CD1c-positive myeloid dendritic cell (primary cell): Measurements from ENCODE around the gene SPOCK1.

Source experiments
- DNase-seq: peaks from one replicate; pipeline ENCODE4 v3.0.0-alpha.2; 2016; ENCODE audit errors: extremely low spot score

SPOCK1 gene

DNA sequence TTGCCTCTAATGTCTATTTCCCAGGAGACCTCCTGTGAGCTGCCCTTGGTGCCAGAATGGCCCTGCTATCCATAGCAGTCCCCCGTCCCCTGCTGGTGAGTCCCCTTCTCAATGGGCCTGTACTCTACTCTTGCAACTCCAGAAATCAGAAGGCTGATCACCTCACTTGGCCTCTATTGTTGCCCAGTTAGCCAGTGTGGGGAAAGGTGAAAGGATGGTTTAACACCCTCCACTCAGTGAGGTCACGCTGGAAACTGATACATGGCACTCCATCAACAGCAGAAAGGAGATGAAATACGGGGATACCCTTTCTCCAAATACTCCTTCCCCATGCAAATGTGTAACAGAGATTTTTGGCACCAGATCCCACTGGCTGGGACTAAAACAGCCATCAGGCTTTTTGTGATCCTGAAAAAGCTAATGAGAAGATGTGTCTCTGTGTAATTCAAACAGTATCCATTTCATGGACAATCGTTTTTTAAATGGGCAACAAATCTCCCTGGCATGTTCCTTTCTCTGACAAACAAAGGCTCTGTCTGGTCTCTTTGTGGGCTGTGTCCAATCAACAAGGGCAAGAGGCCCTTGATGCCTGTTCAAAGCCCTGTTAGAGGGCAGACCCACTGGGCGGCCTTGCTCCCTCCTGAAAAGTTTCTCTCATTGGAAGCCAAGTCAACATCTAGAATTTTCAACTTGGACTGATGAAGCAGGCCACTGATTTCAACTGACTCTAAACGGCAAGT lies 343.7 kb downstream of the SPOCK1 start:
- DNase-seq, result no peak

DNA sequence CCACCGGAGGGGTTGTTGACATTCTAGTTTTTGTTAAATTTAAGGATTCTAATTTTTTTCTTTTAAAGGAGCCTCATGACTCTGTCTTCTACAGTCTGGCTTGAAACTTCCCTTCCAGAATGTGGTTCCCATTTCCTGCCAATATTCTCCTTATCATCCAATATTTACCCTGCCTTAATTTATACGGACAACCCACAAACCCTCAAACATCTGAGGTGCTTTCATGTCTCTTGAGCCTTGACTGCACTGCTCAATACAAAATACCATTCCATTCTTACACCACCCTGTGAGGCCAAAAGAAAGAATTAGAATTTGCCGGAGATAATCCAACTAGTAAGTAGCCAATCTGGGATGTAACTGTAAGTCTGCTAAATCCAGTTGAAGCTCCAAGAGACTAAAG lies 346.5 kb downstream of the SPOCK1 start:
- no peak for DNase-seq

DNA sequence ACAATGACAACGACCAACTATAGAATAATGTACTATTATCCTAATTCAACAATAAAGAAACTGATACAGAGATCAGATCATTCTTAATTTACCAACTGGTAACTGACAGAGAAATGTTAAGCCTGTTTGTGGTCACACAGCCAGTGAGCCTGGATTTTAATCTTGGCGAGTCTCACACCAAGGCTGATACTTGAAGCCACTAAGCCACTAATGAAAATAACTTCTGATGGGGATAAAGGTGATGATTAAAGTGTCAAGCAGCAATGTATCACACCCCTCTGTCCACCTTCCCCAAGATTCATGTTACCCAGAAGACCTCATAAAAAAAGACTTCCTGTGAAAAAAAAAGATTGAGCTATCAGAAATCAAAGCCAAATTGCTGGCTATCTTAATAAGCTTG lies 350.5 kb downstream of the SPOCK1 start:
- no peak for DNase-seq

DNA sequence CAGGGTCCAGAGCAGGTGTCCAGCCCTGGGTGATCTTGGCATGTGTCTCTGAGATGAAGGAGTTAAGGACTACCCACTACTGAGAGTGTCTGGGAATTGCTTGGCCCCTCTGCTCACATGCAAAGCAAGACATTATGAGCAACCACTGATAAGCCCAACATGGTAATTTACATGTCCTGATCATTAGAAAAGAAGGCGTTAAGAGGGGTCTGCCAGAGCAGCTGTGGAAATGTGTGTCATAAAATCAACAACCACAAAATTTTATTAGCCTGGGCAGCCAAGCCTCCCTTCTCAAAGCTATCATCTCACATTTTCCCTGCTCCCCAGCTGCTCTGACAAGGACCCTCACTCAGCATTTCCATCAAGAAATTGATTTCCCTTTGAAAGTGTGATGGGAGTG lies 351.0 kb downstream of the SPOCK1 start:
- DNase-seq, result no peak

DNA sequence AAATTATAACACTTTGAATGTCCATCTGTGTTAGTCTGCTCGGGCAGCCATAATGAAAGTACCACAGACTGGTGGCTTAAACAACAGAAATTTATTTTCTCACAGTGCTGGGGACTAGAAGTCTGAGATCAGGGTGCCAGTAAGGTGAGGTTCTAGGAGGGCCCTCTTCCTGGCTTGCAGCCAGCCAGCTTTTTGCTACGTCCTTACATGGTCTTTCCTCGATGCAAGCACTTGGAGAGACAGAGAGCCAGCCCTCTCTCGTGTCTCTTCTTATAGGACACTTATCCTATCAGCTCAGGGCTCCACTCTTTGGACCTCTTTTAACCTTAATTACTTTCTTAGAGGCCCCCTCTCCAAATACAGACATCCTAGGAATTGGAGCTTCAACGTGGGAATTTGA lies 351.8 kb downstream of the SPOCK1 start:
- no peak for DNase-seq

DNA sequence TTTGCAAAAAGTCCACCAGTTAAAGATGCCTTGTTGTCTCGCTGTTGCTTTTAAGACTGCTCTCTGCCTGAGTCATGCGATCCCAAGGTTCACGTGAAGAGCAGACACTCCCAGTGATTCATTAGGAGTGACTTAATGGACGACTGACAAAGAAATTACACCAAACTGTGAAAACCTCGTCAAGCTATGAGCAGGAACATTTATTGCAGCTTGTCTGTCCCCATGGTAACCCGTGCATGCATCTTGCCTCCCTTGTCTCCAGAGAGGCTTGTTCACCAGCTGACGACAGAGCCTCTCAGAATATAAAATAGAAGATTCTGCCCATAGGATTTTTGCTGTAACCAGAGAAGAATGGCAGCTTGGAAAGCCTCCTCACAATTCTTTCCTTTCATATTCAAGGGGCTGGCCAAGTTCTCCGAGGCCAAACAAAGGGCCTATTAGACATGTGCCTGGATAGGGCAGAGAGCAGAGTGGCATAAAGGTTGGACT lies 352.7 kb downstream of the SPOCK1 start:
- no peak for DNase-seq

DNA sequence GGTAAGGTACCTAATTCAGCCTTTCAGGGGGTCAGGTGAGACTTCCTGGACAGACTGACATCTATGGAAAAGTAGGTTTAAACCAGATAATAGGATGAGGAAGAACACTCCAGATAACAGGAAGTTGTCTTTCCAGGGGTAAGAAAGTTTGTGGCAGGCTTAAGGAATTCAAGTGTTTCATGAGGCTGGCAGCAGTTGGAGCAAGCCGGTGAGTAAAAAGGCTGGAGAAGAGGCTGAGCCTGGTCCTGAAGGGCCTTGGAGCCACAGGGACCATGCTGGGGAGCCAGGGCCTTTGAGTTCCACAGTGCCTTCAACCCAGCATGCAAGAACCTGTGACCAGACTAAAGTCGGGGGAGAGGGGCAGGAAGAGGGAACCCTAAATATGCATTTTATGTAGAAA lies 353.4 kb downstream of the SPOCK1 start:
- no peak for DNase-seq

DNA sequence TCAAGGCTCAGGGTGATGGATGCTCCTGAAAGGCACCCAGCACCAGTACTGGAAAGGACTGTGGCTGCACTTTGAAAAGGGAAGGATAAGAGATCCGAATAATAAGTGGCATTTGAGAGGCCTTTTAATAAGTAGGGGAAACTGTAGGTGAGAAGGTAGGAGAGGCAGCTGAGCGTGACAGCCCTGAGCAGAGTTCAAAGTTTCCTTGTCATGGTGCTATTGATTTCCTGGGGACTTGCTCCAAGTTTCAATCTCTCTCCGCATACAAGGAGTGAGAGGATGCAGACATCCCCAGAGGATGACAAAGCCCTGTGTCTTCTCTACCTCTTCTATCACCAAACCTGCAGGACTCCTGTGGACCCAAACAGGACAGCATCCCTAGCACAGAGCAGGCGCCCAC lies 354.5 kb downstream of the SPOCK1 start:
- no peak for DNase-seq

DNA sequence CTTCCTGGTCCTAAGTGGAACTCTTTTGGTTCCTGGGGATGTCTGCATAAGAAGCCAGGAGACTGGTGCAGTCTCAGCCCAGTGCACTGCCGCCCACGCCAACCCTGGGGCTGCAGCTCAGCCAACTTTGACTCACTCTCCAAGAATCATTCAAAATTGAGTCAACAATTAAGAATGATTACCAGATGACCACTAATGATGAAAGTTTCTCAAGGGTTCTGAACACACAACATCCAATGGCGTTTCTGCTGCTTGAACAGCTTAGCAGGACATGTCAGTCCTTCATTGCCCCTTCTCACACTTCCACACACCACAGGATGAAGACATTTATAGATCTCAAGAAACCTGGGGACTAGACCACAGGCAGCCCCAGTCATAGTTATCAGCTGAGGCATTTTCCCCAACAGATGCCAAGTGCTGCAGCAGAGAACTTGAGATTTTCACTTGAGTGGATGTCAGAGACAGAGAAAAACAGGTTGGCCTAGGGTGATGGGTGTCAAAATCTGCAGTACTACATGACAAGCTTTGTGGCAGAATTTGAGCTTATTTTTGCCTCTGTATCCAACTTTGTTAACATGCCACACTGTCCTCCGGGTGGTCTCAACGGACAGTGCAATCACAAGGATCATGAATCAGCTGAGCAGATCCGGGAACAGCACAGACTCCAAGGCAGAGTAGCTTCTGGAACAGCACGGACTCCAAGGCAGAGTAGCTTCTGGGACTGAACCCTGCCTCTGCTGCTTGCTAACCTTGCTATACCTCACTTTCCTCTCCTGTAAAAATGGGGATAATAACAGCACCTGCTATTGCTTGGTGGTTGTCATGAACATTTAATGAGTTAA lies 356.1 kb downstream of the SPOCK1 start:
- DNase-seq, result no peak

DNA sequence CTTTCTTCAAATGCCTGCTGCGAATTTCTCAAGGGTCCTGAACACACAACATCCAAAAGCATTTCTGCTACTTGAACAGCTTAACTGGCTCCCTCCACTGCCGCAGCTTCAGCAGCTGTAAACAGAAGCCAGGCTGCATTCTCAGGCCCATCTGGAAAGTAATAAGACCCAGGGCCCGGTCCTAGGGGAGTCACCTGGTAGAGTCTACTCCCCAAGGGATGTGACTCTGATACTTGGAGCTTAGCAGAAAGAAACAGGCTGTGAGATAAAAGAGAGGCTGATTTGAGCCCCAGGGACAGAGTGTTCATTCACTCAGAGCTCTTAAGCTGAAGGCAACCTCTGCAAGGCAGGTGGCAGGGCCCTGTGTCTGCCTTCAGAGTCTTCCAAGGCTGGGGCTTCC lies 356.8 kb downstream of the SPOCK1 start:
- no peak for DNase-seq

DNA sequence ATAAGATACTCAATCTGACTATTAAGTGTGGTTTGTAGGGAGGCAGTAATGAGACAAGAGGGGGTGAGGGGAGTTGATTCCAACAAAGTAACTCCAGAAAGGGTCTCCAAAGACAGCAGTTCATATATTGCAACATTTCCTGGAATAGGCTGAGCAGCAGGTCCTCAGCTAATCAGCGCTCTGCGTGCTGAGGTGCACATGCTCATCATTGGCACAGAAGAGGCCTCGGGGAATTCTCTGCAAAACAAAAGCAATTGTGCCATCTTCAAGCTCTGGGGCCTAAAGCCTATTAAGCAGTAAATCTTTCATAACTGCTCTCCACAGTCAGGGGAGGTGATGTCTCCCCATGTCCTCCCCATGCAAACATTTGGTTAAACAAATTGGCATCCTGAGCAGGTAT lies 357.3 kb downstream of the SPOCK1 start:
- DNase-seq, result no peak

DNA sequence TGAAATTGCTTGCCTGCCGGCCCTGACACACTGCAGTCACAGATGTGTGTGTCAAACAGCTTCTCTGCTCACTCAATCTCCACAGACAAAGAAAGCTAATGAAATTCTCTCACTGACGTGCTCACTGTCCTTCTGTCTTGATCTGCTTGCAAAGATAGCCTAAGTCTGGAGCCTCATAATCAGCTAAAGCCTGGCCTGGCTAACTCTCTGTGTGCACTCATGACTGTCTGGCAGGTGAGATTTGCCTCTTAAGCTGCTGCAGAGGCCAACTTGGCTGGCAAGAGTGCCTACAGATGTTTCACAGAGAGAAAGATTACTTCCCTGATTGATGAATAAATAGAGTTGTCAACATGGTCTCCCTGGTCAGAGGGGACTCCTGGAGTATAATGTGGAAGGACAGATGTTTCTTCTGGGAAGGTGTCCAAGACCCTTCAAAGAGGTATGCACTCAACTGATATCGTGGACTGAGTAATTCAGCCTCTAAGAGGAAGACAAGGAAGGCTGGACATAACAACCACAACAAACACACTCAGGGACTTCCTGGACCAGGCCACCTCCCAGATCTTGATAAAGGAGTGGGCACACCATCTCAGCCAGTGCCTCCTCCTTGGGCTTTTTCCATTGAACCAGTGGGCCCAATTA lies 362.0 kb downstream of the SPOCK1 start:
- DNase-seq, result no peak

DNA sequence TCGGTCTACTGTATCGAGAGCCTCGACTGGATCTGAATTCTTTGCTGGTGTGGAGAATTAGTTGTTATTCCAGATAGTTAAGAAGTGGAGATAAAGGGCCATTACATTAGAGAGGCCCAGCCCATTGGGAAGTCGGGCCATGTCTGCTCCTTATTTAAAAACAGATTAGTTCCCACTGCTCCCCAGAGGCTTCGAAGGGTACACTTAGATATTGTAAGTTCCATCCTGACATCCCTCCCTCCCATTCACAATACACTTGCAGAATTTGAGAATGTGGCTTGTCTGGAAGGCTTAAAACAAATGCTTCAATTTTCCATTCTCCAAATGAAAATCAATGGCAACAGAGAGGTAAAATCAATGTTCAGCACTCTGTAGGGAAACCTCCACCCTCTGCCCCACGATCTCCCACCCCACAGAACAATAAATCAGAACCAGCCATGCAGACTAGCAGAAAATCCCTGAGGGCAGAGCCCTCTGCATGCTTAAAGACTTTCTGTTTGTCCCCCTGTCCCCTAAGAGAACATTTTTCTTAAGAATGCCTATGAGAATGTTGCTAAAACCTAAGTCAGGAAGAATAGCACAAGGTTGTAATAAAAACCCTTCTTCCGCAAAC lies 364.1 kb downstream of the SPOCK1 start:
- DNase-seq, result no peak

DNA sequence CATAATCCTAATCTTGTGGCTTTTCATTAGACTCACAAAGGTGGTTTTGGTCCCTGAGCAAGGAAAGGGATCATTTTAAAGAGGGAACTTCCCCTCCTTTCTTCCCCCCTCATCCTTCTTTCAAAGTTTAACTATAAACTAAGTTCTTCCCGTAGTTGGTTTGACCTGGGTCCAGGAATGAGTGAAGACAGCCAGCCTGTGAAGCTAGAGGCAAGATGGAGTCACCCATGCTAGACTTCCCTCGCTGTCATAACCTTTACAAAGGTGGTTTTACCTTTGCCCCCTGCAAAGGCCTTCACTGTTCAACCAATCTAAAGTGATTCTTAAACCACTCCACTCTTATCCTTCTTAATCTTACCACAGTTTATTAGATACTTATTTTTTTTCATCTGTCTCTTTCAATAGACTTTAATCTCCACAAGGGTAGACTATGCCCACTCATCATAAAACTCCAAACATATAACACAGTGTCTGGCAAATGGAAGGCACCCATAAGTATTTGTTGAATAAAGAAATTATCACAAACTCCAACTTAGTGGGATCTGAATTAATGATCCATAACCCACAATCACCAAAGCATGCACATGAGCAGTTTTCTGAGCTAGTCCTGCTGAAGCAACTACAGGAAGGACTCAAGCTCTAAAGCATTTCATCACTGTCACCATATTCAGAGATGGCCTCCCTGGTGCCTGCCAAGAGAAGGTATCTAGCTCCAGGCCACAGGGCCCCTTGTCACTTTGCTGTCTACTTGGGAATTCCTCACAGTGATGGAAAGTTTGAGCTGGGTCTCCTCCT lies 369.0 kb downstream of the SPOCK1 start:
- DNase-seq, result no peak

DNA sequence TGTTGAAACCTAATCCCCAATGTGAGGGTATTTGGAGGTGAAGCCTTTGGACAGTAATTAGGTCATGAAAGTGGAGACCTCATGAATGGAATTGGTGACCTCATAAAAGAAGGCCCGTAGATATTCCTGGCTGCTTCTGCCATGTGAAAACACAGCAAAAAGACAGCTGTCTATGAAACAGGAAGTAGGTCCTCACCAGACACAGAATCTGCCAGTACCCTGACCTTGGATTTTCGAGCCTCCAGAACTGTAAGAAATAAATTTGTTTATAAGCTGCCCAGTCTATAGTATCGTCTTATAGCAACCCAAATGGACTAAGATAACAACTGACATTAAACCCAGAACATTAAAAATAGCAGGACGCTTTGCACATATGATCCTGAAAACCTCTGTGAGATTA lies 371.1 kb downstream of the SPOCK1 start:
- no peak for DNase-seq

DNA sequence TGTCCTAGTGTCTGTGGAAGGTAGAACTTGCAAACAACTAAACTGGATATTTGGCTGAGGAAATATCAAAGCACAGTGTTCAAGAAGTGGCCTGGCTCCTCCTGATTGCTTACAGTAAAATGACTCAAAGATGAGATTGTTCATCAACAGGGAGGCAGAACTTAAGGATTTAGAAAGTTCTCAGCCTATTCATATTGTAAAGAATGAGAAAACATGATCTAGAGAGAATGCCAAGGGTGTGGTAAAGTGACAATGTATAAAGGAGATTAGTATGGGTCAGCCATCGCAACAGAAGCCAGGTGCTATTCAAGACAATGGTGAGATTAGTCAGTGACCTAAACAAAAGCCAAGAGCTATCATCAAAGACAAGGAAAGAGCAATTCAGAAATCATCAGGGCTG lies 372.3 kb downstream of the SPOCK1 start:
- DNase-seq, result no peak

DNA sequence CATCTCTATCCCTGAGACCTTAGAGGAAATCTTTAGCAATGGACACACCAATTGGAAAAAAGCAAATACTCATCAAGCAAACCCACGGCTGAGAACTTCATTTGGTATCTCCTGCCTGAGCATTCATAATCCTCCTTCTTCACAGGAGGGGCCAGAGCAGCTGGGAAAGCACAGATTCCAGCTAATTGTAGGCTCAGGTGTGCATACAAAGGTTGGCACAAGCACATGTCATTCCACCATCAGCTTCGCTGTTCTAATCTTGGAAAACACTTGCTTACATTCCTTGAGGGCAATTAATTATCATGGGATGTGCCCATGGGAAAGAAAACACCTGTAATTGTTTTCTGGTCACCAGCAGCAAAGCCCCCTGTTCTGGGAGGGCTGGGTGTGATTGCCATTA lies 376.6 kb downstream of the SPOCK1 start:
- DNase-seq, result no peak

DNA sequence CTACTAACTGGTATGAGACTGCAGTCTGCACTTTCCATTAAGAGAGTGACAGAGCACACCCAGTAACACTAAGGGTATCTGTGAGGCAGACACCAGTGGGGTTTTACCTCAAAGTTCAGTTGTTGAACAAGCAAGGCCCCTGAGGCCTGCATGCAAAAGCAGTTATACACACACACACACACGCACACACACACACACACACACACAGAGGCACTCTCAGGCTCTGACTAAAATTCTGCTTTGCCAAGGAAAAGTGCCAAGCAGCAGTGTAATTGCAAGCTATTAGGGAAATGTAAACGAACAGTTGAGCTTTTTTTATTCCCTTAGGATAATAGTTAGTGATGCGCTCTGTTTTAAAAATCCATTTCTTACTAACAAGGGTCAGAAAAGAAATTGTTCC lies 377.1 kb downstream of the SPOCK1 start:
- no peak for DNase-seq

DNA sequence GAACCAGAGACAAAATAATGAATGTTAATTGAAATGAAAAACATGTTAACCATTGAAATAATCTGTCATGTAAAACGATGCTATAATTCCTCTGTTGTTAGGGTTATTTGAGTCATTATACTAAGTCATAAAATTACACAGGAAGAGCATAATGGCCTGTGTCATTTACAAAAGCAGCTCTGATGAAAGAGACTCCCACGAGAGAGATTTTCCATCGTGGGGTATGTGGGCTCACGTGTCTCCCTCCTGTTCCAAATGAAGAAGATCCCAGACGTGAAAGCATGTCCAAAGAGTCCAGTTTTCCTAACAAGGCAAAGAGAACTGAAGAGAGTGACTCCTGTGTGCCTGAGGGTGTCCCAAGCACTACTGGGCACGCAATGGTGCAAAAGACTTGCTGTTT lies 379.8 kb downstream of the SPOCK1 start:
- no peak for DNase-seq

DNA sequence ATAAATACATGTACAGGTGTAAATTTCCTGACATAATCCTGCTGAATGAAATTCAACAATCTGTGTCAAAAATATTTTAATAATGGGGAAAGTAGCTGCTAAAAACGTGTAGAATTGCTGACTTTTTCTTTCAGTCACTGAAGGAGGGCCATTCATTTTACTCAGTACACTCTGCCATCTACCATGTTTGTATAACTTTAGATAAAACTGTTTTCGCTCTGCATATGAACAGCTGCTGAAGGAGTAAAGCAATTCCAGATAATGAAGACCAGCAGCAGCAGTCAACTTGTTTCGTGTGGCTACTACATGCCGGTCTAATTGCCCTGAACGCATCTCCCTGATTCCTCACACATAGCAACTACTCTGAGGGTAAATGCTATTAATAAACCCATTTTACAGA lies 380.5 kb downstream of the SPOCK1 start:
- no peak for DNase-seq

DNA sequence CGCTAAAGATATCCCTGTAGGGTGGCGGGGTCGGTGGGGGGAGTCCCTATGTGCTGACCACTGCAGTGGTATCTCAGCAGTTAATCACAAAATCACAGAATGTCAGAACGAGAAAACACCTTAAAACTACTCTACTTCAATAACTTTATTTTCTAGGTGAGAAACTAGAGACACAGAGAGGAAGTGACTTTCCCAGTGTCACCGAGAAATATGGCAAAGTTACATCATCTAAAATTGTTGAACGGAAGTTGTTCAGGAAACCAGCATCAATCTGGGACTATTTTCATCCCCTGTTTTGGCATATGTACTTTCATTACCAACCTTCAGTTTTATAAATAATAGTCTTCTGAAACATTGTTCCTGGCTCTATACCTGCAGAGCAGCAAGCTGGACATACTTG lies 384.0 kb downstream of the SPOCK1 start:
- no peak for DNase-seq

DNA sequence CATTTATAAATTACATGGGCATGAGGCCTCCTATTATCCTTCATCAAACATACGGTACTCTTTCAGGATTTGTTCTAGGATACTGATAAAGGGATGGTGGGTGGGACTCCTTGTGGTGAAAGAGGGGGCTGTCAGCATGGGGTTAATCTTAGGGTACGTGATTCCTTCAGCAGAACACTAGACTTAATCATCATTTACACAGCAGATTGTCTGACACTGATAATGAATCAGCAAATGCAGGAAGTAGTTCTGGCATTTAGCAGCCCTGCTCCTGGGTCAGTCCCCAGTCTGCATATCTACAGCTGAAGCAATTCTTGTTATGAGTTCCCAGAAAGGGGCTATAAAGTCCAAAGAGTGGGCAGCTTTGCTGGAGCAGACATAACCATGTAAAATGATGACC lies 384.6 kb downstream of the SPOCK1 start:
- DNase-seq, result no peak
